Epithelial cell of proximal tubule (primary cell): ENCODE data around the gene TRAFD1. TPM values are rescaled to one million over a fixed set of nuclear protein-coding genes. Genes with fewer than 3 reads are reported as not detected.
"Not testable (repeated sequence)": the region's sequence is repeated elsewhere in the genome, so short reads cannot be mapped to it uniquely, and the experiment has no call there.

Experiments
- DNase-seq: peaks from one replicate; pipeline ENCODE4 v3.0.0-alpha.2; 2011; ENCODE audit warnings: low read depth
- H3K4me3 ChIP-seq: 2 replicates; pipeline ENCODE4 v1.5.1; 2011; ENCODE audit warnings: low read depth, mild to moderate bottlenecking, low read length
- CTCF ChIP-seq: conservative IDR thresholded peaks from 2 replicates; pipeline ENCODE4 v1.5.1; 2012; ENCODE audit warnings: low read depth, mild to moderate bottlenecking, low read length
- total RNA-seq: library from RNA; depleted of rRNA; stranded (reverse); fragments of >200 nt; gene quantifications from 2 replicates; pipeline ENCODE4 v1.2.3, GENCODE V29; 2015

TRAFD1 gene
- total RNA-seq, 1 donor from 2014 or later, result 19.0 TPM

- no peak for DNase-seq
- H3K4me3 ChIP-seq, result no peak overlapping the region
- no peak for TF ChIP-seq CTCF
Observed at GRCh38 chr12:112097641-112098040, 27.7 kb upstream of the TRAFD1 start.

- not testable (repeated sequence) for DNase-seq, H3K4me3 ChIP-seq
Observed at GRCh38 chr12:112100500-112100899, 24.9 kb upstream of the TRAFD1 start.

- DNase-seq, result no peak
- TF ChIP-seq CTCF, result no peak
Observed at GRCh38 chr12:112102127-112102526, 23.2 kb upstream of the TRAFD1 start.

GRCh38 chr12:112102746-112103145 lies 22.6 kb upstream of the TRAFD1 start:
- not testable (repeated sequence) for H3K4me3 ChIP-seq, DNase-seq

More at GRCh38 chr12:112102127-112102526, 23.2 kb upstream of the TRAFD1 start:
- H3K4me3 ChIP-seq, result no peak overlapping the region

- H3K4me3 ChIP-seq, result no peak overlapping the region
- DNase-seq, result no peak
- TF ChIP-seq CTCF, result no peak
Observed at GRCh38 chr12:112103758-112104503, 21.4 kb upstream of the TRAFD1 start.

- no peak for TF ChIP-seq CTCF
- no peak for DNase-seq
- H3K4me3 ChIP-seq, result no peak overlapping the region
Observed at GRCh38 chr12:112105891-112106290, 19.5 kb upstream of the TRAFD1 start.

- no peak for DNase-seq
- TF ChIP-seq CTCF, result no peak
- peak overlapping the region; percentile 62 for H3K4me3 ChIP-seq
Observed at GRCh38 chr12:112107306-112108201, 17.8 kb upstream of the TRAFD1 start.
